Panc1 (cell line): ENCODE results near the gene GOLGA3.

ENCODE experiments used
- CTCF ChIP-seq: fragments of 450-650 bp; IDR thresholded peaks from 2 replicates; pipeline ENCODE4 v1.5.1; 2017; ENCODE audit warnings: mild to moderate bottlenecking
- POLR2AphosphoS5 ChIP-seq: IDR thresholded peaks from 2 replicates; pipeline ENCODE4 v1.6.1; 2012; ENCODE audit warnings: mild to moderate bottlenecking, low read depth, low read length, moderate library complexity

GRCh38 chr12:132786192-132786591, 42.5 kb downstream of the GOLGA3 start:
- no peak for TF ChIP-seq POLR2AphosphoS5
- no peak for TF ChIP-seq CTCF
